NT2/D1 (cell line): ENCODE results near the gene SMIM1.

Source experiments
- DNase-seq: peaks from one replicate; pipeline ENCODE4 v3.0.0-alpha.2; 2011; ENCODE audit warnings: low read depth, low spot score
- H3K27me3 ChIP-seq: 2 replicates; pipeline ENCODE4 v1.6.0; 2011; ENCODE audit warnings: mild to moderate bottlenecking; ENCODE audit not compliant: insufficient read length, insufficient read depth
- H3K36me3 ChIP-seq: 2 replicates; pipeline ENCODE4 v1.6.1; 2011; ENCODE audit warnings: mild to moderate bottlenecking, low read length, mixed read lengths; ENCODE audit not compliant: insufficient read depth, insufficient read length
- H3K4me1 ChIP-seq: 2 replicates; pipeline ENCODE4 v1.5.1; 2011; ENCODE audit not compliant: insufficient read depth, insufficient read length
- H3K4me3 ChIP-seq: 2 replicates; pipeline ENCODE4 v1.5.1; 2011; ENCODE audit warnings: low read depth; ENCODE audit not compliant: insufficient read length
- H3K9ac ChIP-seq: 2 replicates; pipeline ENCODE4 v1.6.0; 2011; ENCODE audit warnings: low read depth; ENCODE audit not compliant: insufficient read length
- H3K9me3 ChIP-seq: 2 replicates; pipeline ENCODE4 v1.5.1; 2011; ENCODE audit warnings: mild to moderate bottlenecking, low read length; ENCODE audit not compliant: insufficient read depth
- SUZ12 ChIP-seq: IDR thresholded peaks from 2 replicates; pipeline ENCODE4 v1.6.1; 2011; ENCODE audit not compliant: insufficient read length, insufficient read depth; ENCODE audit errors: extremely low read depth
- YY1 ChIP-seq: IDR thresholded peaks from 2 replicates; pipeline ENCODE4 v1.6.1; 2011; ENCODE audit not compliant: insufficient read length, insufficient read depth
- ZNF274 ChIP-seq: IDR thresholded peaks from 2 replicates; pipeline ENCODE4 v1.6.1; 2011; ENCODE audit warnings: mild to moderate bottlenecking, low read depth, low read length

The SMIM1 gene

DNA sequence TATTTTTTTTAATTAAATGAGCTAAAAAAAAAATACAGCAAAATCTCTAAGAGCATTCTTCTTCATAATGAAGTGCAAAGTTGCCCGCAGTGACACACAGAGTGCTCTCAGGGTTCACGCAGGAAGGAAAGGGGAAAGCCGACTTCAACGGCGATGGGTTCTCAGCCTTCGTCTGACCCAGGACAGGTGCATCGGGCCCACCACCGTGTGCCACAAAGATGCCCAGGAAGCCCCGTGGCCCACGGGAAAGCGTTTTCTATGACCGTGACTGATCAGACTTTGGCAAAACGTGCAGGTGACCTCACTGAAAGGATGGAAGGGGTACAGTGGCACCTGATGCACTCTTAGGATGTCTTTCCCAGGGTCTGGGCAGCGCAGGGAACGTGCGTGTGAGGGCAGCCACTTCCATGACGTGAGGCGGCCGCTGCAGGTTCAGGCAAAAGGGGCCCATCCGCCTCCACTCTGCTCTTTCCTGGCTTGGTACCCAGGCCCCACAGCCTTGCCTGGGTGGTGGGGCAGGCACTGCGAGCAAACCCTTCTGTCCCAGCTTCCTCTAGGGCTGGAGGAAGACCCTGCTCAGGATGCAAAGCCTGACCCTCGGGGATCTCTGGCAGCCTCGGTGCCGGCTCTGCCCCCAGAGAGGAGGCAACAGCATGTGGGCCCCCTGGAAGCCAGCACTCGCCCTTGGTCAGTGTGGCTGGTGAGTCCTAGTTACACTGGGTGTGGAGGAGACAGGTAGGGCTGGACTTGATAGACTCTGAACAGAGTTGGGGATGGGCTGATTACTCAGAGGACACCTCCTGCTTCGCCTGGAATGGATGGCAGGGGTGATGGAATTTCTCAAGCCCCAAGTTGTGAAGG is 15.4 kb downstream of the SMIM1 start:
- TF ChIP-seq ZNF274 (no peak), YY1 (no peak), SUZ12 (no peak)
- H3K36me3 ChIP-seq = peaks cover 77% of the 10 kb centered on the region
- H3K27me3 ChIP-seq = no peaks in the 10 kb centered on the region
- H3K4me3 ChIP-seq = no peak overlapping the region
- H3K9ac ChIP-seq = no peak overlapping the region
- DNase-seq = no peak
- H3K4me1 ChIP-seq = peaks cover 11% of the 10 kb centered on the region
- no peaks in the 10 kb centered on the region for H3K9me3 ChIP-seq

- Histone ChIP-seq H3K9ac (no peak overlapping the region), H3K27me3 (no peaks in the 10 kb centered on the region), H3K4me1 (peaks cover 11% of the 10 kb centered on the region), H3K9me3 (no peaks in the 10 kb centered on the region), H3K4me3 (no peak overlapping the region), H3K36me3 (peaks cover 68% of the 10 kb centered on the region)
- TF ChIP-seq SUZ12 (no peak), ZNF274 (no peak), YY1 (no peak)
- DNase-seq = no peak
These were observed 16.3 kb downstream of the SMIM1 start for GRCh38 chr1:3788756-3789420.

- Histone ChIP-seq H3K4me3 (no peak overlapping the region), H3K4me1 (peaks cover 11% of the 10 kb centered on the region), H3K27me3 (no peaks in the 10 kb centered on the region), H3K9ac (no peak overlapping the region), H3K36me3 (peaks cover 60% of the 10 kb centered on the region), H3K9me3 (no peaks in the 10 kb centered on the region)
- DNase-seq = no peak
- no peak for TF ChIP-seq ZNF274
These were observed 17.1 kb downstream of the SMIM1 start for GRCh38 chr1:3789421-3790300.

GRCh38 chr1:3790500-3790923 is 18.0 kb downstream of the SMIM1 start:
- Histone ChIP-seq H3K36me3 (peaks cover 52% of the 10 kb centered on the region), H3K9ac (no peak overlapping the region), H3K4me3 (no peak overlapping the region), H3K4me1 (peaks cover 10% of the 10 kb centered on the region), H3K9me3 (no peaks in the 10 kb centered on the region), H3K27me3 (no peaks in the 10 kb centered on the region)
- TF ChIP-seq YY1 (no peak), SUZ12 (no peak), ZNF274 (no peak)
- no peak for DNase-seq

GRCh38 chr1:3790952-3791351 is 18.4 kb downstream of the SMIM1 start:
- H3K36me3 ChIP-seq = peaks cover 52% of the 10 kb centered on the region
- no peaks in the 10 kb centered on the region for H3K27me3 ChIP-seq
- no peak overlapping the region for H3K4me3 ChIP-seq
- peaks cover 10% of the 10 kb centered on the region for H3K4me1 ChIP-seq
- no peak overlapping the region for H3K9ac ChIP-seq
- H3K9me3 ChIP-seq = no peaks in the 10 kb centered on the region
- no peak for DNase-seq
- TF ChIP-seq ZNF274 = no peak

- H3K4me1 ChIP-seq = peaks cover 5% of the 10 kb centered on the region
These were observed 23.1 kb downstream of the SMIM1 start for GRCh38 chr1:3795453-3796214.

More at GRCh38 chr1:3795453-3796214, 23.1 kb downstream of the SMIM1 start:
- H3K4me3 ChIP-seq = peak overlapping the region; percentile 89
- TF ChIP-seq YY1 = no peak
- TF ChIP-seq ZNF274 = no peak
- TF ChIP-seq SUZ12 = no peak
- H3K36me3 ChIP-seq = peaks cover 12% of the 10 kb centered on the region
- DNase-seq = no peak
- no peaks in the 10 kb centered on the region for H3K9me3 ChIP-seq
- peaks cover 6% of the 10 kb centered on the region for H3K27me3 ChIP-seq
- peak overlapping the region; percentile 93 for H3K9ac ChIP-seq
